ENCODE results near the gene TRPM2. TPM values are rescaled to one million over a fixed set of nuclear protein-coding genes. Genes with fewer than 3 reads are reported as not detected.

Gene TRPM2
- total and polyA plus RNA-seq, 2 of the 4 experiments (the other 2 are of a cell fraction): not detected

- Histone ChIP-seq H2AK9ac (replicated peaks; ENCODE audit: low read depth, low read length, poor library complexity) (no peak overlapping the region), H3K14ac (replicated peaks; ENCODE audit: low read depth, low read length) (no peak overlapping the region), H3K4me1 (ENCODE audit: control insufficient read depth, insufficient read depth, low read length) (no peaks in the 10 kb centered on the region), H2AK5ac (ENCODE audit: low read depth, low read length) (no peak overlapping the region), H3K27me3 (ENCODE audit: control insufficient read depth, insufficient read depth, low read length) (peaks cover 55% of the 10 kb centered on the region), H3K23ac (ENCODE audit: low read depth, low read length) (no peak overlapping the region), H3K18ac (ENCODE audit: low read depth, low read length) (no peak overlapping the region), H2BK120ac (ENCODE audit: low read depth, low read length) (no peak overlapping the region), H3K27ac (ENCODE audit: insufficient read depth, low read length) (no peak overlapping the region), H4K8ac (ENCODE audit: low read depth in 2 of 2, low read length in 2 of 2) (no peak overlapping the region), H2BK15ac (ENCODE audit: low read depth, low read length) (no peak overlapping the region), H3K56ac (ENCODE audit: extremely low read depth, insufficient read depth, low read length) (no peak overlapping the region), H3K4me2 (ENCODE audit: low read depth, low read length) (no peak overlapping the region), H2AFZ (replicated peaks; ENCODE audit: low read length, poor library complexity) (no peak overlapping the region), H2BK5ac (ENCODE audit: low read depth, low read length, poor library complexity, severe bottlenecking) (no peak overlapping the region), H4K91ac (ENCODE audit: insufficient read depth, low read depth, low read length) (no peak overlapping the region), H3K36me3 (ENCODE audit: control insufficient read depth, insufficient read depth, low read length) (no peaks in the 10 kb centered on the region), H3K9me1 (ENCODE audit: insufficient read depth, low read length) (no peaks in the 10 kb centered on the region), H3K4ac (ENCODE audit: low read depth, low read length) (no peak overlapping the region), H3K9ac (ENCODE audit: low read depth, low read length) (no peak overlapping the region), H4K20me1 (ENCODE audit: insufficient read depth, low read length) (no peaks in the 10 kb centered on the region), H2BK20ac (ENCODE audit: low read depth, low read length) (no peak overlapping the region), H3K4me3 (ENCODE audit: insufficient read depth, low read depth, low read length) (no peak overlapping the region), H3K79me1 (ENCODE audit: low read depth in 1 of 2, low read length in 2 of 2) (no peaks in the 10 kb centered on the region), H3K9me3 (ENCODE audit: control insufficient read depth, insufficient read depth, low read length) (peaks cover 2% of the 10 kb centered on the region; the same call in 1 of the 2 replicates), H4K5ac (ENCODE audit: low read depth, low read length) (no peak overlapping the region)
- intact Hi-C loops (cut with micrococcal nuclease): no loop called here
- no peak for ATAC-seq (ENCODE audit: low read depth)
- CTCF ChIA-PET: interaction anchor here (0.6 to 0.7 kb wide), 2 partner anchors 361 to 540 kb away, joined by 3 read pairs; no protein-coding TSS in a partner anchor
- no TSS peak for BruUV-seq (replicated peaks)
- TF ChIP-seq USF2 (IDR thresholded peaks at IDR 0.05; ENCODE audit: low read depth, low read length) (no peak), MAZ (IDR thresholded peaks at IDR 0.05; ENCODE audit: borderline replicate concordance, low read depth, low read length) (no peak), FOS (IDR thresholded peaks at IDR 0.05; ENCODE audit: low read depth, low read length) (no peak), NFE2L2 (IDR thresholded peaks at IDR 0.05; ENCODE audit: low read depth, low read length) (no peak), ELK1 (IDR thresholded peaks at IDR 0.05; ENCODE audit: borderline replicate concordance, low read depth, low read length) (no peak), MAFK (IDR thresholded peaks at IDR 0.05; ENCODE audit: low read depth, low read length) (no peak), CHD1 (IDR thresholded peaks at IDR 0.05; ENCODE audit: low read depth, low read length) (no peak)
- DNase-seq: no peak
- 63% methylated on average over 7 of the region's 17 CpGs; no CpG with 5 or more reads in 1 of the 2 experiments for WGBS, 2 experiments (ENCODE audit: extremely low coverage in 2 of 2, insufficient read length in 1 of 2)
- in situ Hi-C loops (cut with MboI; ENCODE audit: low sequenced_read_pairs): no loop called here
- POLR2A ChIA-PET (ENCODE audit: unreplicated experiment): no interaction called here
- dilution Hi-C loops (cut with HindIII; ENCODE audit: low sequenced_read_pairs, unreplicated experiment): no loop called here
These were observed 1.1 kb upstream of the TRPM2 start for GRCh38 chr21:44352253-44352860.

All from IMR-90 (cell line).